ENCODE data around the gene WNT3A.
"Not testable (repeated sequence)": the region's sequence is repeated elsewhere in the genome, so short reads cannot be mapped to it uniquely, and the experiment has no call there.

WNT3A gene

DNA sequence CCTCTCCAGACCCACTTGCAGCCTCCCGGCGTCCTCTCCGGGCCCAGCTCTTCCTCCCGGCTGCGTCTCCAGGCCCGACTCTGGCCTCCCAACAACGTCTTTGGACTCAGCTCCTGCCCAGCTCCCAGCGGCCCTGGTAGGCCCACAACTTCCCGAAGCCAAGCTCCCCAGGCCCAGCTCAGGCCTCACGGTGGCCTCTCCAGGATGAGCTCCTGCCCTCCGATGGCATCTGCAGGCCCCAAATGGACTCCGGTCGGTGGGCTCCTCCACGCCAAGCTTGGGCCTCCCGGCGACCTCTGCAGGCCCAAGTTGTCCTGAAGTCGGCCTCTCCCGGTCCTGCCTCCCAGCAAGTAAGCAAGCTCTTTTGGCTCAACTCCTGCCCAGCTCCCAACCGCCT lies 34.5 kb upstream of the WNT3A start:
- H3K4me3 ChIP-seq (ENCODE audit: control insufficient read depth, low read depth, low read length); DNase-seq (ENCODE audit: low read depth): not testable (repeated sequence)

DNA sequence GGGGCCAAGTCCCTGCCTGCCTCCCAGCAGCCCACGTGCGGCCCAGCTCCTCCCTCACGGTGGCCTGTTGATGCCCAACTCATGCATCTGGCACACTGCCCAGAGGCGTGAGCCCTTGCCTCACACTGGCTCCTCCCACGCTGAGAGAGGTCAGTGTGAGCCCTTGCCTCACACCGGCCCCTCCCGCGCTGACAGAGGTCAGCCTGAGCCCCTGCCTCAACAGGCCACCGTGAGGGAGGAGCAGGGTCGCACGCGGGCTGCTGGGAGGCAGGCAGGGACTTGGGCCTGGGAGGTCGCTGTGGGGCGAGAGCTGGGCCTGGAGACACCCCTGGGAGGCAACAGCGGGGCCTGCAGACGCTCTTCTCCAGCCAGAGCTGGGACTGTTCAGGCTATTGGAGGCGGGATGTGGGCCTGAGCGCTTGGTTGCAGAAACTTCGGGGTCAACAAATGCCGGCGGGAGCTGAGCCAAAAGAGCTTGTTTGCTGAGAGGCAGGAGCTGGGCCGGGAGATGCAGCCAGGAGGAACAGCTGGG lies 33.9 kb upstream of the WNT3A start:
- not testable (repeated sequence) for H3K4me3 ChIP-seq (ENCODE audit: control insufficient read depth, low read depth, low read length)
- peak; percentile 78 for DNase-seq (ENCODE audit: low read depth)

DNA sequence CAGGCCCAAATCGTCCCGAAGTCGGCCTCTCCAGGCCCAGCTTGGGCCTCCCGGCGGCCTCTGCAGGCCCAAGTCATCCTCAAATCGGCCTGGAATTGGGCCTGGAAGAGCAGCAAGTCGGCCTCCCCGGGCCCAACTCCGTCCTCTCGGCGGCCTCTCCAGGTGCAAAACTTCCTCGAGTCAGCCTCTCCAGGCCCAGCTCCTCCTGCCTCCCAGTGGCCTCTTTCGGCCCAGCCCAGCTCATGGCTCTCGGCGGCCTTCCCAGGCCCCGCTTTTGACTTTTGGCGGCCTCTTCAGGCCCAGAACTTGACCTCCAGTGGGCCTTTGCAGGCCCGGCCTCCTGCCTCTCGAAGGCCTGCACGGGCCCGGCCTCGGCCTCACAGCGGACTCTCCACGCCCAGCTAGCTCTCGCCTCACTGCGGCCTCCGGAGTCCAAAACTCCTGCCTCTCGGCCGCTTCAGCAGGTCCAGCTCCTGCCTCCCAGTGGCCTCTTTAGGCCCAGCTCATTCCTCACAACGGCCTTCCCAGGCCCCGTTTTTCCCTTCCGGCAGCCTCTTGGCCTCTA lies 33.0 kb upstream of the WNT3A start:
- H3K4me3 ChIP-seq (ENCODE audit: control insufficient read depth, low read depth, low read length): not testable (repeated sequence)

DNA sequence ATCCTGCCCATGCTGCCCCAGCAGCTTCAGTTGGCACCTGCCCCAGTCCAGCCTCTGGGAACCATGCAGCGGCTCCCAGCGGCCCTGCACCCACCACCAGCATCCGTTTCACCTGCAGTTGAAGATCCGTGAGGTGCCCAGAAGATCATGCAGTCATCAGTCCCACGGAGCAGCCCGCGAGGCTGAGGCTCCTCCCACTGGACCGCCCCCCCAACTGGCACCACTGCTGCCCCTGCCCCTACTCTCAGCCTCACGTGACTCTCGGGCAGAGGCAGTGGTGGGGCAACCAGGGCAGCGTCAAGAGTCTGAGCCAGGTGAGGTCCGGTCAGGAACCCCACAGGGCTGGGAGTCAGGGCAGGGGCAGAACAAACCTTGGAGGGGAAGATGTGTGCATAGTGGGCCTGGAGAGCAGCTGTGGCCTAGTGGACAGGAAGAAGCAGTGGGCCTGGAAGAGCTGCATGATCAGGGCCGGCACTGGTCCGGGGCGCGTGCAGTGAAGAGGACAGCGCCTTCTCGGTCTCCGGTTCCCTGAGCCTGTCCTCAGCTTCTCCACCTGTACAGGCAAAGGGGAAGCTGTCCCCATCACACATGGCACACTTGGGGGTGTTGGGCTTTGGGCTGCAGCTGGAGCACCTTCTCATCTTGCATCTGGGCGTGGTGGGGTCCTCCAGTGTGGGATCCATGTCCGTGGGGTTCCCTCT lies 31.1 kb upstream of the WNT3A start:
- not testable (repeated sequence) for DNase-seq (ENCODE audit: low read depth); H3K4me3 ChIP-seq (ENCODE audit: control insufficient read depth, low read depth, low read length)

More for the DNA sequence above, 33.0 kb upstream of the WNT3A start:
- DNase-seq (ENCODE audit: low read depth): not testable (repeated sequence)

DNA sequence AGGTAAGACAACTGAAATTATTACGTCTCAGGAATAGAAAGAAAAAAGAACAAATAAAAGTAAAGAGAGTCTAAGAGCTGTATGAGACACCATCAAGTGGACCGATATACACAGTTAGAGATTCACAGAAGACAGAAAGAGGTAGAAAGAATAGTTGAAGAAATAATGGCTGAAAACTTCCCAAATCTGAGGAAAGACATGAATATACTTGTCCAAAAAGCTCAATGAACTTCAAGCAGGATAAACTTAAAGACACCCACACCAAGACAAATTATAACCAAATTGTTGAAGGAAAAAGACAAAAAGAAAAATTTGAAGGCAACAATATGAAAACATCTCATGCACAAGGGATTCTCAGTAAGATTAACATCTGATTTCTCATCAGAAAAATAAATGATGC lies 19.6 kb upstream of the WNT3A start:
- no peak overlapping the region for H3K4me3 ChIP-seq (ENCODE audit: control insufficient read depth, low read depth, low read length)
- TF ChIP-seq, protein P1, sequence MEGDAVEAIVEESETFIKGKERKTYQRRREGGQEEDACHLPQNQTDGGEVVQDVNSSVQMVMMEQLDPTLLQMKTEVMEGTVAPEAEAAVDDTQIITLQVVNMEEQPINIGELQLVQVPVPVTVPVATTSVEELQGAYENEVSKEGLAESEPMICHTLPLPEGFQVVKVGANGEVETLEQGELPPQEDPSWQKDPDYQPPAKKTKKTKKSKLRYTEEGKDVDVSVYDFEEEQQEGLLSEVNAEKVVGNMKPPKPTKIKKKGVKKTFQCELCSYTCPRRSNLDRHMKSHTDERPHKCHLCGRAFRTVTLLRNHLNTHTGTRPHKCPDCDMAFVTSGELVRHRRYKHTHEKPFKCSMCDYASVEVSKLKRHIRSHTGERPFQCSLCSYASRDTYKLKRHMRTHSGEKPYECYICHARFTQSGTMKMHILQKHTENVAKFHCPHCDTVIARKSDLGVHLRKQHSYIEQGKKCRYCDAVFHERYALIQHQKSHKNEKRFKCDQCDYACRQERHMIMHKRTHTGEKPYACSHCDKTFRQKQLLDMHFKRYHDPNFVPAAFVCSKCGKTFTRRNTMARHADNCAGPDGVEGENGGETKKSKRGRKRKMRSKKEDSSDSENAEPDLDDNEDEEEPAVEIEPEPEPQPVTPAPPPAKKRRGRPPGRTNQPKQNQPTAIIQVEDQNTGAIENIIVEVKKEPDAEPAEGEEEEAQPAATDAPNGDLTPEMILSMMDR (conservative IDR thresholded peaks at IDR 0.05; ENCODE audit: control insufficient read depth, insufficient read depth, low read depth, low read length): no peak
- no peak for DNase-seq (ENCODE audit: low read depth)

DNA sequence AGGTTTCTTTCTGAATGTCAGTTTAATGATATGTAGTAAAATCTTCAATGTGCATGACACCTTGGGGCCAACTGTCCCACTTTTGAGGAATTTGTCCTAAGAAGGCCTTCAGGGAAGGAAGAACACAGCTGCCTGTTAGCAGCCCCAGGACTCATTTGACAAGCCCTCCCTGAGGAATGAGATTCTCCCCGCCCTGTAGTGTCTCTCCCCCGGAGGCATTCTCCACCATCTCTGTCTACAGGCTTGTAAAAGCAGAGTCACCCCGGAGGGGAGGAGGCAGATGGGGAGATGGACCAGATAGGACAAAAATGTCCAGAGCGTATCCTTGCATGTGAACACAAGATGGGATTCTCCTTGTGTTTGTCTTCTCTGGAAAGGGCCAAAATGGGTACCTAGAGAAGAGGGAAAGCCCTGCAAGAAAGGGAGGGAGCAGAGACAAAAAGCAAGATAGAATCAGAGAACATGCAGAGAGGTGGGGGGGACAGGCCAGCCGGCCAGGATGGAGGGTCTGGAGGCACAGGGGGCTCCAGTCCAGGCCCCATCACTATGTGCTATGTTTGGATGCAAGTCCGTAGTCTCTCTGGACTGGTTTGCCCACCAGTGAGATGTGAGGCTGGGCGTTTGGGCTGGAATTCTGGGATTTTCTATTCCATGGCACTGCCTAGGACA lies 12.0 kb upstream of the WNT3A start:
- TF ChIP-seq, protein P1 (conservative IDR thresholded peaks at IDR 0.05; ENCODE audit: control insufficient read depth, insufficient read depth, low read depth, low read length): no peak
- DNase-seq (ENCODE audit: low read depth): no peak
- H3K4me3 ChIP-seq (ENCODE audit: control insufficient read depth, low read depth, low read length): no peak overlapping the region

DNA sequence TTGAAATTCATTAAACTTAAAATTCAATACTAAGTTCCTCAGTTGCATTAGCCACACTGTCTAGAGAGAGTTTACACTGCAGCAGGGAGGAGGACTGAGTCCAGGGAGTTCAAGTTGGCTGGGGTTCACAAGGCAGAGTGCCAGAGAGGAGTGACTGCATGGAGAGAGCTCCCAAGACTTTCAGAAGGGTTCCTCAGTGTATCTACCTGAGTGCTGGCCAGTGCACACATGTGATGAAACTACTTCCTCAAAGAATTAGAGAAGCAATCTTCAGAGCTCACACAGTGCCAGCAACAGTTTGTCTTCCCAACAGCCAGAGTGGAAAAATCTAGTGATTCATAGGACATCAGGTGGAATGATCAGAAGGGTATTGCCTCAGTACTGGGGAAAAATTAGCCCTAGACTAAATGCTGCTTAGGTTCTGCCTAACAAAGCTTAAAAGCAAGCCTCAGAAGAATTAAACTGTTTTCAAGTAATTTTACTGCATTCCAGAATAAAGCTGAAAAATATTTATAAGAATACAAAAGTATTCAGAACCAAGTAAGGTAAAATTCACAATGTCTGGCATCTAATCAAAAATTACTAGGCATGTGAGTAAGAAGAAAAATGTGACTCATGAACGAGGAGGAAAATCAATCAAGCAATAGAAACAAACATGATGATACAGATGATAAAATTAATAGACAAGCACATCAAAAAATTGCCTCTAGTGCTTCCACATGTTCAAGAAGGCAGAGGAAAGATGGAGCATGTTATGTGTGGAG lies 10.4 kb upstream of the WNT3A start:
- DNase-seq (ENCODE audit: low read depth): peak; percentile 25
- no peak overlapping the region for H3K4me3 ChIP-seq (ENCODE audit: control insufficient read depth, low read depth, low read length)
- TF ChIP-seq, protein P1 (conservative IDR thresholded peaks at IDR 0.05; ENCODE audit: control insufficient read depth, insufficient read depth, low read depth, low read length): no peak

DNA sequence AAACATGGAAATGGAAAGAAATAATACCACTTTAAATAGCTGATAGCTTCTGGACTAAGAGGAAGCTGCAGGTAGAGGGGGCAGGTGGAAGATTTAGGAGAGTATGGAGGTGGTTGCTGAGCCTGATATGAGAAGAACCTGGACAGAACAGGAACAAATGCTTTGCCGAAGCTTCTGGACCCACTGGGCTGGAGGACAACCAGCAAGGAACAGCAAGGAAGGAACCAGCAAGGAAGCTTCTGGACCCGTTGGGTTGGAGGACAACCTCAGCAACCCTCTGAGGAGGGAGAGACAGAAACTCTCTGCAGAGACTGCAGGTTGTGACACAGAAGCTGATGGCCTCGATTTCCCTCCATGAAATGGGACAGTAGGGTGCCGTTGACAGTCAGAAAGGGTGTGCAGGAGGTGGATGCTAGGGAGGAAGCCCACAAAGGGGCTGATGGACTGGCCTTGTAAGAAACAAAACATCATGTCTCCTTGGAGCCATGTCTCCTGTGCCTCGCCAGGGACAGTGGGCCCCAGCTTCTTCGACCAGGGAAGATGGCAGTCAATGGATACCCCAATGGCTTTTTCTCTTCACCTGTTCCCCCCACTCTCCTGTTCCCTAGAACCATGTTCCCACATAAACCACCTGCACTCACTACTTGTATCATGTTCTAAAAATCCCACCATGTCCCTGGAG lies 8.3 kb upstream of the WNT3A start:
- TF ChIP-seq, protein P1 (conservative IDR thresholded peaks at IDR 0.05; ENCODE audit: control insufficient read depth, insufficient read depth, low read depth, low read length): no peak
- no peak for DNase-seq (ENCODE audit: low read depth)

More for the DNA sequence above, 8.3 kb upstream of the WNT3A start:
- no peak overlapping the region for H3K4me3 ChIP-seq (ENCODE audit: control insufficient read depth, low read depth, low read length)

Data from fibroblast of mammary gland (primary cell).